T1000 (cell line): ENCODE measurements around the gene EHMT2.
A peak's percentile ranks its signal among the peaks of the same experiment; 100 is the strongest.
"Not testable (repeated sequence)": the region's sequence is repeated elsewhere in the genome, so short reads cannot be mapped to it uniquely, and the experiment has no call there.

Experiments used
- DNase-seq: peaks from one replicate; lab custom pipeline; 2025; ENCODE audit warnings: mixed read lengths; lab: John Stamatoyannopoulos, UW

The EHMT2 gene

DNA sequence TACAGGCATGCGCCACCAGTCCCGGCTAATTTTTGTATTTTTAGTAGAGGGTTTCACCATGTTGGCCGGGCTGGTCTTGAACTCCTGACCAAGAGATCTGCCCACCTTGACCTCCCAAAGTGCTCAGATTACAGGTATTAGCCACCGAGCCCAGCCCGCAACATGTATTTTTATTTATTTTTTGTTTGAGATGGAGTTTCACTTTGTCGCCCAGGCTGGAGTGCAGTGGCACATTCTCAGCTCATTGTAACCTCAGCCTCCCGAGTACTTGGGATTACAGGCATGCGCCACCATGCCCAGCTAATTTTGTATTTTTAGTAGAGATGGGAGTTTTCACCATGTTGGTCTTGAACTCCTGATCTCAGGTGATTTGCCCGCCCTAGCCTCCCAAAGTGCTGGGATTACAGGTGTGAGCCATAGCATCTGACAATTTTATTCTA is 59.4 kb downstream of the EHMT2 start:
- not testable (repeated sequence) for DNase-seq

DNA sequence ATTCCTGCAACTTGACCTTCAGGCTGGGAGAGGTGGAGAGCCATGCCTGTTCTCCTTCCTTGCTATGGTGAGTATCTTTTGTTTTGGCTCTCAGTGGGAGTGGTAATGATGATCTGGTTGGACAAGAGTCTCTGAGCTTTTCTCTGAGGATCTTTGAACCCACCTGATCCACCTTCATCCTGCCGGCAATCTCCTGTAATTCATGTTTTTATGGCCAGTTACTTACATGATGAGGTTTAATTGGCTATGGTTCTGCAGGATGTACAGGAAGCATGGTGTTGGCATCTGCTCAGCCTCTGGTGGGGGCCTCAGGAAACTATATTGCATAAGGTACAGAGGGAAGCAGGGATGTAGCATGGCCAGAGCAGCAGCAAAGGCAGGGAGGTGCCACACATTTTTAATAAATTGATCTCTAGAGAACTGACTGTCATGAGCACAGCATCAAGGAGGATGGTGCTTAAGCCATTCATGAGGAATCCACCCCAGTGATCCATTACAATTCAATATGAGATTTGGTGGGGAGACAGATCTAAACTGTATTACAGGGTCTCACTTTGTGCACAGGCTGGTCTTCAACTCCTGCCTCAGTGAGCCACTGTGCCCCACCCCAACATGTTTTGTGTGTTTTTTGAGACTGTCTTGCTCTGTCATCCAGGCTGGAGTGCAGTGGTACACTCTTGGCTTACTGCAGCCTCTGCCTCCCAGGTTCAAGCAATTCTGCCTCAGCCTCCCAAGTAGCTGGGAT is 60.0 kb downstream of the EHMT2 start:
- no peak for DNase-seq

DNA sequence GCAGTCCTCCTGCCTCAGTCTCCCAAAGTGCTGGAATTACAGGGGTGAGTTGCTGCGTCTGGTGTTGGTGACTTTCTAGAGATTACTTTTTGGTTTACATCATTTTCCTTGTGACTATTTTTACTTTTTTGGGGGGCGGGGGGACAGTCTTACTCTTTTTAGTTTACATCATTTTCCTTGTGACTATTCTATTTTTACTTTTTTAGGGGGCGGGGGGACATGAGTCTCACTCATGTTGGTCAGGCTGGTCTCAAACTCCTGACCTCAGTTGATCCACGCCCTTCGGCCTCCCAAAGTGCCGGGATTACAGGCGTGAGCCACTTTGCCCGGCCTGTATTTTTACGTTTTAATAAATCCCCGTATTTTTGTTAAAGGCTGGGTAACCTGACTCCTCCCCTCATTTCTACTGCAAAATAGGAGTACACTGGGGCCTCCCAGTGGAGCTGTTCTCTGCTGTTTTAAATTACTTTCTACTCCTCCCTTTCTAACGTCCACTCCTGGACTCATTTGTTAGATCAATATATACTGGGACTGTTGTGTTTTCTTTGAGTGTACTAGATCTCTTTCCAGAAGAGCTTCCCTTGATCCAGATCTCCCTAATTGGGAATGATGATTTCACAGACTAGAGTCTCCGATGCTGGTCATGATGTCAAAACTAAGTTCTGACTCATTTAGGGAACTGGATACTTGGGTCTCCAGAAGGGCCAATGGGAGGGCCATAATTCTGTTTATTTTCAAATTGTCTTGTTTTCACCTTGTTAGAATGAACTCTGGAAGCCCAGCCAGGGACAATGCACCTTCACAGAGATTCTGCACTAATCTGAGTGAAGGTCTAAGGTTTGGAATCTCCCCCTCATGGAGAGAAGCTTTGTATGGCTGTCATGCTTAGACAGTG is 60.8 kb downstream of the EHMT2 start:
- DNase-seq: no peak

DNA sequence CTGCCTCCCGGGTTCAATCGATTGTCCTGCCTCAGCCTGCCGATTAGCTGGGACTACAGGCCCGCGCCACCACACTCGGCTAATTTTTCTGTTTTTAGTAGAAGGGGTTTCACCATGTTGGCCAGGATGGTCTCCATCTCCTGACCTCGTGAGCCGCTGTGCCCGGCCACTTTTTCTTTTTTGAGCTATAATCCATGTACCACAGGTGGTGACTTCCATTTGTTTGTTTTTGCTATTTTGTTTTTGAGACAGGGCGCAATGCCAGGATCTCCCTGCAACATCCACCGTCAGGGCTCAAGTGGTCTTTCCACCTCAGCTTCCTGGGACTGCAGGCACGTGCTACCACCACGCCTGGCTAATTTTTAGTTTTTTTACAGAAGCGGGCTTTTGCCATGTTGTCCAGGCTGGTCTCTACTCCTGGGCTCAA is 61.4 kb downstream of the EHMT2 start:
- no peak for DNase-seq

DNA sequence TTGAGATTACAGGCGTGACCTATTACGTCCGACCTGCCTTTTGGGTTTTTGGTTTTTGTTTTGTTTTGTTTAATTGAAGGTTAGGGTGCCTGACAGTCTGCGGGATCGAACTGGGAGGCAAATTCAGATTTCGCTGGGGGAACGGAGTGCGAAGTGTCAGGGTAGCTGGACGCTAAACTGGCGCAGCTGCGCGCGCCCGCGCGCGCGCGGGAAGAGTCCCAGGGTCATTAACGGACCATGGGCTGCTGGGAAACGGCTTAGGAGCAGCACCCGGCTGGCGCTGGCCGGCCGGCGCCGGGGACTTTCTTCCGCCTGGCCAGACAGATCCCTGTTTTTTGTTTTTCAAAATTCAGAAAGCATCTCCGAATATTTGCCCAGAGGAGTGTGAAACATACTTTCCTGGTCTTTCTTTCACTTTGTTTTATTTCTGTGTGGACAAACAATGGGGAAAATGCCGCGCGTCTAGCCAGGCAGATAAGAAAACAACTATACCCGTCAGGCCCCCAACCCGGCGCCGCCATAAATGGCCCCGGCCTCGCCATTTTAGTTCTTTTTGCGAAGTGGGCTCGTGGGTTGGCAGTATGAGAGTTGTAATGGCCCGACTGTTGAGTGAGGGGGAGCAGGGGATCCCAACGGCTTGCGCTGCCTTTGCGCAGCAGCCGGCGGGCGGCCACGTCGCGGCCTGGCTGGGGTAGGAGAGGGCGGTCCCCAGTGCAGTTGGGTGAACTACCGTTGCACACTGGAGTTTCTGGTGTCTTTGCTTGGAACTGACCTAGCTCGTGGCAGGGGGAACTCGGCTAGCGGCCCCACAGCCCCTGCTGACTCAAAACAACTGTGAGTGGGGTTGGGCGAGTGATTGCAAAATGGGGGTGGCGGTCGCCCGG is 62.9 kb downstream of the EHMT2 start:
- DNase-seq: peak; percentile 78

DNA sequence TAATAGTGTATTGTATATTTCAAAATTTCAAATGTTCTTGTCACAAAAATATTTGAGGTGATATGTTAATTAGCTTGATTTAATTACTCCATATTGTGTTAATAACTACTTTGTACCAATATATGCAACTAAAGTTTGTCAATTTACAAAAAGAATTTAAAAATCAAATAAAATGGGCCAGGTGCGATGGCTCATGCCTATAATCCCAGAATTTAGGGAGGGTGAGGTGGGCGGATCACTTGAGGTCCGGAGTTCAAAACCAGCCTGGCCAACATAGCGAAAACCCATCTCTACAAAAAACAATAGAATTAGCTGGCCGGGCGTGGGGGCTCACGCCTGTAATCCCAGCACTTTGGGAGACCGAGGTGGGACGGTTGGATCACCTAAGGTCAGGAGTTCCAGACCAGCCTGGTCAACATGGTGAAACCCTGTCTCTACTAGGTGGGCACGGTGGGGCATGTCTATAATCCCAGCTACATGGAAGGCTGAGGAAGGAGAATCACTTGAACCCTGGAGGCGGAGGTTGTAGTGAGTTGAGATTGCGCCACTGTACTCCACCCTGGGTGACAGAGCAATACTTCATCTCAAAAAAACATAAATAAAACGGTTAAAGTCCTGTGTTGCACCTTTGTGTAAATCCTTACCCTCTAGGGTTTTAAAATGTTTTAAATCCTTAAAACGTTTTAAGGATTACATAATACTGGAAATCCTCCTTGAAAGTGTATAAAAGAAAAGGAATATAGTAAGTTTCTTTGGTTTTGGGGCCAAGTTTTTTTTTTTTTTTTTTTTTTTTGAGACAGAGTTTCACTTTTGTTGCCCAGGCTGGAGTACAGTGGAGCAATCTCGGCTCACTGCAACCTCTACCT is 65.9 kb downstream of the EHMT2 start:
- no peak for DNase-seq

GRCh38 chr6:31830886-31831335 is 66.6 kb downstream of the EHMT2 start:
- DNase-seq: no peak
